MCF 10A (cell line): ENCODE measurements around the gene TIMM29. TPM values are rescaled to one million over a fixed set of nuclear protein-coding genes. Genes with fewer than 3 reads are reported as not detected.

Experiments used
- BruUV-seq: library from RNA; stranded (reverse); fragments of 400-500 nt; replicated peaks from 2 replicates; lab custom pipeline; 2021; lab: Mats Ljungman, UMichigan
- CTCF ChIA-PET: fragments of 300-600 bp; sonication (Branson Sonifier 250); formaldehyde crosslinking; extraction: SDS; loops from one replicate; lab custom pipeline; 2021; ENCODE audit warnings: antibody characterized with exemption, inconsistent platforms; lab: Yijun Ruan, JAX
- POLR2A ChIA-PET: fragments of 300-600, 350-650 bp; sonication (Branson Sonifier 250); formaldehyde crosslinking; extraction: SDS; loops from one replicate; lab custom pipeline; 2020; ENCODE audit warnings: antibody characterized with exemption, inconsistent platforms; lab: Yijun Ruan, JAX
- DNase-seq: peaks from one replicate; pipeline ENCODE4 v3.0.0-alpha.2; 2018; ENCODE audit not compliant: unreplicated experiment
- H3K27ac Mint-ChIP-seq: one replicate; pipeline ENCODE4 v1.8.0; 2022; ENCODE audit warnings: mild to moderate bottlenecking, low read depth, mixed read lengths; ENCODE audit not compliant: unreplicated experiment
- H3K27me3 Mint-ChIP-seq: one replicate; pipeline ENCODE4 v1.8.0; 2022; ENCODE audit warnings: mixed read lengths; ENCODE audit not compliant: insufficient read depth, unreplicated experiment
- H3K36me3 Mint-ChIP-seq: one replicate; pipeline ENCODE4 v1.8.0; 2022; ENCODE audit warnings: mild to moderate bottlenecking, moderate library complexity, mixed read lengths; ENCODE audit not compliant: insufficient read depth, unreplicated experiment
- H3K4me1 Mint-ChIP-seq: one replicate; pipeline ENCODE4 v1.8.0; 2022; ENCODE audit warnings: mixed read lengths; ENCODE audit not compliant: insufficient read depth, unreplicated experiment
- H3K4me3 Mint-ChIP-seq: one replicate; pipeline ENCODE4 v1.8.0; 2022; ENCODE audit warnings: mild to moderate bottlenecking, moderate library complexity, mixed read lengths; ENCODE audit not compliant: unreplicated experiment
- H3K9me3 Mint-ChIP-seq: one replicate; pipeline ENCODE4 v1.8.0; 2022; ENCODE audit warnings: mixed read lengths; ENCODE audit not compliant: unreplicated experiment
- CTCF ChIP-seq: fragments of 200-600 bp; IDR thresholded peaks from one replicate; pipeline ENCODE4 v1.8.0; 2022; ENCODE audit warnings: antibody characterized with exemption, mild to moderate bottlenecking; ENCODE audit not compliant: unreplicated experiment
- intact Hi-C: fragments of 100-400 bp; cut with micrococcal nuclease; formaldehyde crosslinking; loops from 2 replicates; pipeline ENCODE4 v1.14.1; 2022
- total RNA-seq: library from RNA; stranded (reverse); gene quantifications from 2 replicates; pipeline ENCODE4 v1.2.3, GENCODE V29; 2022

Gene TIMM29
- total RNA-seq, 1 experiment from 2014 or later: 18.3 TPM

GRCh38 chr19:10911579-10912363, 16.8 kb upstream of the TIMM29 start:
- Mint-ChIP-seq H3K27ac (no peak overlapping the region), H3K4me1 (peaks cover 5% of the 10 kb centered on the region), H3K9me3 (no peaks in the 10 kb centered on the region), H3K36me3 (peaks cover 80% of the 10 kb centered on the region), H3K27me3 (no peaks in the 10 kb centered on the region), H3K4me3 (no peak overlapping the region)
- no peak for TF ChIP-seq CTCF
- ChIA-PET CTCF (interaction anchor here (0.5 to 0.8 kb wide), 3 partner anchors 12 to 211 kb away, joined by 3 to 4 read pairs (median 3); no protein-coding TSS in a partner anchor), POLR2A (interaction anchor here (0.7 kb wide), 1 partner anchor 13 kb away, joined by 3 read pairs; no protein-coding TSS in a partner anchor)
- intact Hi-C loops: no loop called here
- no peak for DNase-seq
- BruUV-seq: no TSS peak

- no peak for TF ChIP-seq CTCF
- Mint-ChIP-seq H3K27ac (no peak overlapping the region), H3K36me3 (peaks cover 85% of the 10 kb centered on the region), H3K4me1 (peaks cover 5% of the 10 kb centered on the region), H3K27me3 (no peaks in the 10 kb centered on the region), H3K4me3 (no peak overlapping the region), H3K9me3 (no peaks in the 10 kb centered on the region)
- intact Hi-C loops: no loop called here
- BruUV-seq: no TSS peak
- ChIA-PET POLR2A (interaction anchor here (0.6 kb wide), 1 partner anchor 8 kb away, joined by 3 read pairs; no protein-coding TSS in a partner anchor), CTCF (no interaction called here)
- DNase-seq: no peak
Measured at GRCh38 chr19:10912619-10913018, 16.0 kb upstream of the TIMM29 start.

GRCh38 chr19:10913716-10914340, 14.8 kb upstream of the TIMM29 start:
- no peaks in the 10 kb centered on the region for H3K27me3 Mint-ChIP-seq
- H3K4me1 Mint-ChIP-seq: peaks cover 5% of the 10 kb centered on the region
- POLR2A ChIA-PET: no interaction called here
- TF ChIP-seq CTCF: no peak
- no TSS peak for BruUV-seq
- no peak overlapping the region for H3K4me3 Mint-ChIP-seq
- DNase-seq: no peak
- H3K36me3 Mint-ChIP-seq: peaks cover 83% of the 10 kb centered on the region
- intact Hi-C loops: no loop called here
- H3K9me3 Mint-ChIP-seq: no peaks in the 10 kb centered on the region
- no peak overlapping the region for H3K27ac Mint-ChIP-seq
- CTCF ChIA-PET: interaction anchor here (0.6 kb wide), 2 partner anchors 249 to 285 kb away, joined by 3 read pairs; no protein-coding TSS in a partner anchor
